Common myeloid progenitor, CD34-positive (primary cell): ENCODE data around the gene CSTF3.

Experiments used
- CTCF ChIA-PET: fragments of 350-600 bp; sonication (Branson Sonifier 250); formaldehyde crosslinking; loops from one replicate; lab custom pipeline; 2021; ENCODE audit warnings: antibody characterized with exemption; lab: Charles Lee
- POLR2A ChIA-PET: fragments of 350-600 bp; sonication (Branson Sonifier 250); formaldehyde crosslinking; loops from one replicate; lab custom pipeline; 2021; ENCODE audit warnings: antibody characterized with exemption; lab: Charles Lee
- DNase-seq, 3 donors: peaks; one replicate each; pipeline versions ENCODE4 v3.0.0 to v3.0.0-alpha.2; 2013
- H3K27ac ChIP-seq, 2 experiments: 1 replicate in 1 of 2; 2 replicates in 1 of 2; pipeline ENCODE4 v1.7.0; 2013; ENCODE audit warnings: inconsistent platforms in 2 of 2, low read length in 2 of 2, mild to moderate bottlenecking in 2 of 2, low read depth in 1 of 2, moderate library complexity in 1 of 2; ENCODE audit not compliant: severe bottlenecking in 2 of 2, insufficient read depth in 1 of 2, poor library complexity in 1 of 2
- H3K27me3 ChIP-seq, 5 experiments: replicated peaks in 2 of 5; 1 replicate in 3 of 5; 2 replicates in 2 of 5; pipeline versions ENCODE4 v1.6.1 to v1.7.0; 2013; ENCODE audit warnings: low read length in 4 of 5, mild to moderate bottlenecking in 2 of 5, moderate library complexity in 2 of 5, inconsistent platforms in 1 of 5; ENCODE audit not compliant: insufficient read depth in 5 of 5, control insufficient read depth in 4 of 5
- H3K36me3 ChIP-seq, 4 experiments: 1 replicate in 2 of 4; 2 replicates in 2 of 4; pipeline versions ENCODE4 v1.6.1 to v1.7.0; 2013; ENCODE audit warnings: low read length in 3 of 4, control low read depth in 1 of 4, mild to moderate bottlenecking in 1 of 4; ENCODE audit not compliant: control insufficient read depth in 4 of 4, insufficient read depth in 4 of 4
- H3K4me1 ChIP-seq, 4 experiments: 1 replicate in 3 of 4; 2 replicates in 1 of 4; pipeline versions ENCODE4 v1.6.1 to v1.7.1; 2013; ENCODE audit warnings: low read length in 3 of 4, mild to moderate bottlenecking in 3 of 4, control low read depth in 1 of 4, inconsistent platforms in 1 of 4, moderate library complexity in 1 of 4; ENCODE audit not compliant: control insufficient read depth in 4 of 4, insufficient read depth in 4 of 4; ENCODE audit errors: control extremely low read depth in 1 of 4
- H3K4me3 ChIP-seq, 7 experiments: 1 replicate in 4 of 7; 2 replicates in 3 of 7; pipeline versions ENCODE4 v1.5.1 to v1.7.0; 2013; ENCODE audit warnings: mild to moderate bottlenecking in 7 of 7, low read length in 6 of 7, moderate library complexity in 6 of 7, inconsistent platforms in 2 of 7, low read depth in 2 of 7, control low read depth in 1 of 7; ENCODE audit not compliant: insufficient read depth in 4 of 7, control insufficient read depth in 1 of 7; ENCODE audit errors: extremely low read depth in 1 of 7
- H3K9me3 ChIP-seq, 5 experiments: 1 replicate in 4 of 5; 2 replicates in 1 of 5; pipeline versions ENCODE4 v1.6.1 to v1.7.1; 2013; ENCODE audit warnings: low read length in 4 of 5, mild to moderate bottlenecking in 2 of 5, inconsistent platforms in 1 of 5, low read depth in 1 of 5, moderate library complexity in 1 of 5; ENCODE audit not compliant: control insufficient read depth in 4 of 5, insufficient read depth in 2 of 5; ENCODE audit errors: control extremely low read depth in 1 of 5
- WGBS: methylation state at CpG from one replicate; pipeline ENCODE4 v1.1.5; 2013; ENCODE audit not compliant: insufficient coverage; 5-methylcytosine and 5-hydroxymethylcytosine counted together

CSTF3 gene

GRCh38 chr11:33065445-33066178 is 95.7 kb downstream of the CSTF3 start:
- Histone ChIP-seq H3K4me3 (no peak overlapping the region), H3K36me3 (peaks cover 11 to 56% (median 36%) of the 10 kb centered on the region in 4 experiments), H3K27me3 (no peaks in the 10 kb centered on the region), H3K27ac (peak overlapping the region in 1 of 2 experiments; percentile 3), H3K4me1 (peaks cover 5 to 30% (median 28%) of the 10 kb centered on the region in 4 experiments), H3K9me3 (no peaks in the 10 kb centered on the region)
- ChIA-PET CTCF (interaction anchor here (0.6 to 11.0 kb wide), 26 partner anchors 11 to 256 kb away, joined by 3 to 145 read pairs (median 4); partner anchors contain the start of genes DEPDC7 and TCP11L1), POLR2A (no interaction called here)
- peak; percentile 65 to 86 (median 83) for DNase-seq
- 74% methylated on average over 16 of the region's 22 CpGs for WGBS

DNA sequence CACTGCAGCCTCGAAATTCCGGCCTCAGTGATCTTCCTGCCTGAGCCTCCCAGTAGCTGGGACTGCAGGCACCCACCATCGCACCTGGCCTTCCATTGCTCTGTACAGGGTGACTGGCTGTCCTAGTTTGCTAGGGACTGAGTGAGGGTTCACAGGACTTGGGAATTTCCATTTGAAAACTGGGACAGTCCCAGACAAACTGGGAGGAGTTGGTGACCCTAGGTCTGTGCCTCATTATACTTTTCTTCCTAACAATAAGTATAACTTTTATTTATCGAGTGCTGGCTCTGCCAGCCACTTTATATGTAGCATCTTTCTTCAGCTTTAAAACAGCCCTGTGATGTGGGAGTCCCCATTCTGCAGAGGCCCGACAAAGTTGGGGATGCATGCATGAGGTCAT is 96.4 kb downstream of the CSTF3 start:
- 98% methylated on average over 4 of the region's 5 CpGs for WGBS
- H3K27ac ChIP-seq, result no peak overlapping the region
- ChIA-PET CTCF (interaction anchor here (0.6 to 11.0 kb wide), 22 partner anchors 8 to 255 kb away, joined by 3 to 145 read pairs (median 4); partner anchors contain the start of genes DEPDC7 and TCP11L1), POLR2A (interaction anchor here (0.6 kb wide), 1 partner anchor 186 kb away, joined by 3 read pairs; no protein-coding TSS in a partner anchor)
- no peak overlapping the region for H3K4me3 ChIP-seq
- no peaks in the 10 kb centered on the region for H3K9me3 ChIP-seq
- H3K27me3 ChIP-seq, result no peaks in the 10 kb centered on the region
- DNase-seq, result no peak
- peaks cover 16 to 58% (median 42%) of the 10 kb centered on the region in 4 experiments for H3K36me3 ChIP-seq
- H3K4me1 ChIP-seq, result peaks cover 5 to 34% (median 29%) of the 10 kb centered on the region in 4 experiments

- 59% methylated on average over 10 of the region's 11 CpGs for WGBS
- peak in 2 of 3 donors; percentile 43 to 53 for DNase-seq
- H3K4me3 ChIP-seq, result peak overlapping the region in 2 of 7 experiments; percentile 2 to 10
- peaks cover 5 to 35% (median 29%) of the 10 kb centered on the region in 4 experiments for H3K4me1 ChIP-seq
- H3K27me3 ChIP-seq, result no peaks in the 10 kb centered on the region
- no peaks in the 10 kb centered on the region for H3K9me3 ChIP-seq
- ChIA-PET POLR2A (interaction anchor here (0.5 to 0.6 kb wide), 4 partner anchors 63 to 987 kb away, joined by 3 read pairs; partner anchors contain the start of gene CAPRIN1), CTCF (interaction anchor here (0.8 to 11.0 kb wide), 19 partner anchors 9 to 255 kb away, joined by 3 to 145 read pairs (median 4); partner anchors contain the start of genes DEPDC7 and TCP11L1)
- peaks cover 16 to 59% (median 46%) of the 10 kb centered on the region in 4 experiments for H3K36me3 ChIP-seq
- H3K27ac ChIP-seq, result peak overlapping the region in 1 of 2 experiments; percentile 27
Measured at GRCh38 chr11:33064033-33064825, 97.1 kb downstream of the CSTF3 start.

GRCh38 chr11:33063326-33063881 is 97.9 kb downstream of the CSTF3 start:
- Histone ChIP-seq H3K27ac (peak overlapping the region; percentile 41 to 67), H3K4me1 (peaks cover 5 to 41% (median 32%) of the 10 kb centered on the region in 4 experiments), H3K27me3 (no peaks in the 10 kb centered on the region), H3K9me3 (no peaks in the 10 kb centered on the region), H3K4me3 (peak overlapping the region in 2 of 7 experiments; percentile 2 to 40), H3K36me3 (peaks cover 11 to 60% (median 40%) of the 10 kb centered on the region in 4 experiments)
- ChIA-PET POLR2A (interaction anchor here (0.6 kb wide), 1 partner anchor 111 kb away, joined by 3 read pairs; no protein-coding TSS in a partner anchor), CTCF (interaction anchor here (0.8 to 11.0 kb wide), 17 partner anchors 9 to 298 kb away, joined by 3 to 145 read pairs (median 4); partner anchors contain the start of genes DEPDC7 and TCP11L1)
- WGBS, result no CpG with 5 or more reads among the region's 3 CpGs
- DNase-seq, result peak; percentile 81 to 97 (median 96)

- DNase-seq, result no peak
- Histone ChIP-seq H3K9me3 (no peaks in the 10 kb centered on the region), H3K36me3 (peaks cover 8 to 57% (median 37%) of the 10 kb centered on the region in 4 experiments), H3K27ac (peak overlapping the region; percentile 41 to 67), H3K4me3 (no peak overlapping the region), H3K27me3 (no peaks in the 10 kb centered on the region), H3K4me1 (peaks cover 5 to 49% (median 32%) of the 10 kb centered on the region in 4 experiments)
- 96% methylated on average over 4 of the region's 5 CpGs for WGBS
- ChIA-PET POLR2A (no interaction called here), CTCF (interaction anchor here (0.7 to 11.0 kb wide), 8 partner anchors 7 to 105 kb away, joined by 3 to 145 read pairs (median 8); partner anchors contain the start of gene DEPDC7)
Measured at GRCh38 chr11:33062137-33062536, 99.1 kb downstream of the CSTF3 start.

DNA sequence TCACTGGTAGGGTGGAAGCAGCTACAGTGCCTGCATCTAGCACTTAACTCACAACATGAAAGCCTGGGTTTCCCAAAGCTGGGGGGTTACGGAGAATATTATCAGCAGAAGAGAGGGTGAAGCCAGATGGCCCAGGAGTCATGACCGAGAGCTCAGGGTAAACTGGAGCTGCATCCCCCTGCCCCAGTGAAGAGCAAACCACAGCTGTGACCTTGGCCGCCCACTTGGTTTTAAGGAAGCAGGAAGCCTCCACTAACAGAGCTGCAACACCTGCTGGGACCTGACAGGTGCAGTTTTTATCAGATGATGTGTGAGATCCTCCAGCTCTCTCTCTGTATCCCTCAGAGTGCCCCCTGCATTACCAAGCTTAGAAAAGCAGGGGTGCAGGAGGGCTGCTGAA is 101.0 kb downstream of the CSTF3 start:
- Histone ChIP-seq H3K4me3 (no peak overlapping the region), H3K27ac (no peak overlapping the region), H3K36me3 (peaks cover 6 to 53% (median 27%) of the 10 kb centered on the region in 4 experiments), H3K4me1 (peaks cover 5 to 49% (median 32%) of the 10 kb centered on the region in 4 experiments), H3K9me3 (no peaks in the 10 kb centered on the region), H3K27me3 (no peaks in the 10 kb centered on the region)
- POLR2A ChIA-PET, result no interaction called here
- WGBS, result 80% methylated on average over 3 of the region's 3 CpGs
- DNase-seq, result no peak
- CTCF ChIA-PET, result interaction anchor here (1.0 to 11.0 kb wide), 4 partner anchors 21 to 94 kb away, joined by 3 to 145 read pairs (median 4); partner anchors contain the start of gene TCP11L1
